ENCODE measurements around the gene MASP1. TPM values are rescaled to one million over a fixed set of nuclear protein-coding genes. Genes with fewer than 3 reads are reported as not detected.
"Not testable (repeated sequence)": the region's sequence is repeated elsewhere in the genome, so short reads cannot be mapped to it uniquely, and the experiment has no call there.

MASP1 gene
- total RNA-seq, 2 experiments from 2014 or later = not detected

DNA sequence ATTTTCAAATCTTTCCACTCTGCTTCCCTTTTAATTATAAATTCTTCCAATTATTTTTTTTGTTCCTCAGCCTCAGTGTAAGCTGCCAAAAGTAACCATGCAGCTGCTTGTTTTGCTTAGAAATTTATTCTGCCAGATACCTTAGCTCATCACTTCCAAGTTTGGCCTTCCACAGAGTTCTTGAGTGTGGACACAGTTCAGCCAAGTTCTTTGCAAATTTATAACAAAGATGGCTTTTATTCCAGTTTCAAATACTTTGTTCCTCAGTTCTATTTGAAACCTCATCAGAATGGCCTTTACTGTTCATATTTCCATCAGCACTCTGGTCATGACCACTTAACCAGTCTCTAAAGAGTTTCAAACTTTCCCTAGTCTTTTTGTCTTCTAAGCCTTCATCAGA, 83.9 kb downstream of the MASP1 start:
- TF ChIP-seq, protein P1, sequence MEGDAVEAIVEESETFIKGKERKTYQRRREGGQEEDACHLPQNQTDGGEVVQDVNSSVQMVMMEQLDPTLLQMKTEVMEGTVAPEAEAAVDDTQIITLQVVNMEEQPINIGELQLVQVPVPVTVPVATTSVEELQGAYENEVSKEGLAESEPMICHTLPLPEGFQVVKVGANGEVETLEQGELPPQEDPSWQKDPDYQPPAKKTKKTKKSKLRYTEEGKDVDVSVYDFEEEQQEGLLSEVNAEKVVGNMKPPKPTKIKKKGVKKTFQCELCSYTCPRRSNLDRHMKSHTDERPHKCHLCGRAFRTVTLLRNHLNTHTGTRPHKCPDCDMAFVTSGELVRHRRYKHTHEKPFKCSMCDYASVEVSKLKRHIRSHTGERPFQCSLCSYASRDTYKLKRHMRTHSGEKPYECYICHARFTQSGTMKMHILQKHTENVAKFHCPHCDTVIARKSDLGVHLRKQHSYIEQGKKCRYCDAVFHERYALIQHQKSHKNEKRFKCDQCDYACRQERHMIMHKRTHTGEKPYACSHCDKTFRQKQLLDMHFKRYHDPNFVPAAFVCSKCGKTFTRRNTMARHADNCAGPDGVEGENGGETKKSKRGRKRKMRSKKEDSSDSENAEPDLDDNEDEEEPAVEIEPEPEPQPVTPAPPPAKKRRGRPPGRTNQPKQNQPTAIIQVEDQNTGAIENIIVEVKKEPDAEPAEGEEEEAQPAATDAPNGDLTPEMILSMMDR (IDR thresholded peaks at IDR 0.05) = no peak
- Mint-ChIP-seq H3K9me3 (no peaks in the 10 kb centered on the region), H3K4me3 (no peak overlapping the region), H3K4me1 (ENCODE audit: low read depth) (no peaks in the 10 kb centered on the region), H3K36me3 (ENCODE audit: low read depth) (no peaks in the 10 kb centered on the region), H3K27me3 (peaks cover 7% of the 10 kb centered on the region), H3K27ac (no peak overlapping the region)
- ChIA-PET CTCF (no interaction called here), POLR2A (no interaction called here)
- ATAC-seq = no peak
- no peak for DNase-seq
- intact Hi-C loops (cut with micrococcal nuclease) = no loop called here

DNA sequence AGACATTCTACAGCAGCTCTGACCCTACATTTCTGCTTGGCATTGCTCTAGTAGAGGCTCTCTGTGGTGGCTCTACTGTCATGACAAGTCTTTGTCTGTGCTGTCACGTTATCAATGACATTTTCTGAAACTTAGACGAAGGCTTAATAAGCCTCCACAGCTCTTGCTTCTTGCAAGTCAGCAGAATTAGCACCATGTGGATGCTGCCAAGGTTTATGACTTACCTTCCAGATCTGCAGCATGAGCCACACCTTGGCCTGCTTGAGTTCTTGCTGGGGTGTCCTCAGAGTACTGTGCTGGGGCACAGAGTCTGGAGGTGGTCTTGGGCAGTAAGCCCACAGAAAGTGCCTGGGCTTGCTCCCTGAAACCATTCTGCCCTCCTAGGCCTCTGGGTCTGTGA, 84.5 kb downstream of the MASP1 start:
- intact Hi-C loops (cut with micrococcal nuclease) = no loop called here
- DNase-seq (no peak), ATAC-seq (no peak)
- Mint-ChIP-seq H3K27me3 (peaks cover 7% of the 10 kb centered on the region), H3K4me3 (no peak overlapping the region), H3K4me1 (ENCODE audit: low read depth) (no peaks in the 10 kb centered on the region), H3K36me3 (ENCODE audit: low read depth) (no peaks in the 10 kb centered on the region), H3K27ac (no peak overlapping the region), H3K9me3 (no peaks in the 10 kb centered on the region)
- ChIA-PET CTCF (interaction anchor here (1.1 kb wide), 1 partner anchor 472 kb away, joined by 3 read pairs; no protein-coding TSS in a partner anchor), POLR2A (no interaction called here)
- TF ChIP-seq, protein P1 (IDR thresholded peaks at IDR 0.05) = no peak

DNA sequence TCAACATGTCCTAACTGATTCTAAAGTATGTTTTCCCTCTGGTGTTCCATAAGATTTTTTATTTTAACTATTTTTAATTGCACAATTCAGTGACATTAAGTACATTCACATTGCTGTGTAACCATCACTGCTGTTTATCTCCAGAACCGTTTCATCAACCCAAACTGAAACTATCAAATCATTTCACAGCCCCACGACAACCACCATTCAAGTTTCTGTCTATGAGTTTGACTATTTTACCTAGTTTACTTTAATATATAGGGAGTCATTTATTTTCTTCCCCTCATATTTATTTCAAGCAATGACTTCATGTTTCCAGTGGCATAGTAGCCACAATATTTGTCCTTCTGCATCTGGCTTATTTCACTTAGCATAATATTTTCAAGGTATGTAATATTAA, 85.9 kb downstream of the MASP1 start:
- TF ChIP-seq, protein P1 (IDR thresholded peaks at IDR 0.05) = no peak
- DNase-seq (no peak), ATAC-seq (no peak)
- no peaks in the 10 kb centered on the region for H3K4me1 Mint-ChIP-seq (ENCODE audit: low read depth)
- CTCF ChIA-PET = no interaction called here
- no peaks in the 10 kb centered on the region for H3K9me3 Mint-ChIP-seq
- no peaks in the 10 kb centered on the region for H3K36me3 Mint-ChIP-seq (ENCODE audit: low read depth)
- POLR2A ChIA-PET = no interaction called here
- no peak overlapping the region for H3K27ac Mint-ChIP-seq
- no peak overlapping the region for H3K4me3 Mint-ChIP-seq
- intact Hi-C loops (cut with micrococcal nuclease) = no loop called here
- peaks cover 7% of the 10 kb centered on the region for H3K27me3 Mint-ChIP-seq

DNA sequence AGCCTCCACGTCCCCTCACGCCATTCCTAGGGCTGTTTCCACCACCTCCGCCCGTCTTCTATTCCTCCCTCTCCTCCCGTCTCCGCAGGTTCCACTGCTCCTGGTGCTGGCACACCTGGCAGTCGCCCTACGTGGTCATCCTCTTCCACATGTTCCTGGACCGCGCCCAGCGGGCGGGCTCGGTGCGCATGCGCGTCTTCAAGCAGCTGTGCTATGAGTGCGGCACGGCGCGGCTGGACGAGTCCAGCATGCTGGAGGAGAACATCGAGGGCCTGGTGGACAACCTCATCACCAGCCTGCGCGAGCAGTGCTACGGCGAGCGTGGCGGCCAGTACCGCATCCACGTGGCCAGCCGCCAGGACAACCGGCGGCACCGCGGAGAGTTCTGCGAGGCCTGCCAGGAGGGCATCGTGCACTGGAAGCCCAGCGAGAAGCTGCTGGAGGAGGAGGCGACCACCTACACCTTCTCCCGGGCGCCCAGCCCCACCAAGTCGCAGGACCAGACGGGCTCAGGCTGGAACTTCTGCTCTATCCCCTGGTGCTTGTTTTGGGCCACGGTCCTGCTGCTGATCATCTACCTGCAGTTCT, 92.0 kb downstream of the MASP1 start:
- POLR2A ChIA-PET = interaction anchor here (1.7 kb wide), 1 partner anchor 10 kb away, joined by 5 read pairs; no protein-coding TSS in a partner anchor
- H3K36me3 Mint-ChIP-seq (ENCODE audit: low read depth) = not testable (repeated sequence)

DNA sequence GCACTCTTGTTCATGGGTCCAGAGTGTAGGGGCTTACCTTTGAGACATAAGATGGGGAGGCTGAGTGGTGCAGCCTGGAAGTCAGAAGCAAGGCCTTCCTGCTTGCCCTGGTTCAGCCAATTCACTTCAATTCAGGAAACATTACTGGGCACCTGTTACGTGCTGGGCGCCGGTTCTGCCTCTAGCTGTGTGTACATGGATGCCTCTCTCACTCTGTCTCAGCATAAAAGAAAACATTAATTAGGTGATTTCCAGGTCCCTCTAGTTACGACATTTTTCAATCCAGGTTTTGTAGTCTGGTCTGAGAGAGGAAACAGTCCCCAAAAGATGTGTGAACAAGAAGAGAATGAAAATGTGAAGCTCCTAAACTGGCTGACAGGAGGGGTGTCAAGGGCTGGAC, 93.0 kb downstream of the MASP1 start:
- H3K9me3 Mint-ChIP-seq = no peaks in the 10 kb centered on the region
- TF ChIP-seq, protein P1 (IDR thresholded peaks at IDR 0.05) = no peak
- no peak overlapping the region for H3K4me3 Mint-ChIP-seq
- no peak for ATAC-seq
- CTCF ChIA-PET = no interaction called here
- DNase-seq = no peak
- intact Hi-C loops (cut with micrococcal nuclease) = no loop called here
- H3K27ac Mint-ChIP-seq = no peak overlapping the region
- H3K36me3 Mint-ChIP-seq (ENCODE audit: low read depth) = no peaks in the 10 kb centered on the region
- POLR2A ChIA-PET = no interaction called here
- no peaks in the 10 kb centered on the region for H3K4me1 Mint-ChIP-seq (ENCODE audit: low read depth)
- peaks cover 12% of the 10 kb centered on the region for H3K27me3 Mint-ChIP-seq

More for the DNA sequence above, 92.0 kb downstream of the MASP1 start:
- H3K27ac Mint-ChIP-seq; intact Hi-C loops (cut with micrococcal nuclease); H3K27me3 Mint-ChIP-seq; CTCF ChIA-PET; H3K4me1 Mint-ChIP-seq (ENCODE audit: low read depth); ATAC-seq; H3K4me3 Mint-ChIP-seq; H3K9me3 Mint-ChIP-seq; DNase-seq: not testable (repeated sequence)

DNA sequence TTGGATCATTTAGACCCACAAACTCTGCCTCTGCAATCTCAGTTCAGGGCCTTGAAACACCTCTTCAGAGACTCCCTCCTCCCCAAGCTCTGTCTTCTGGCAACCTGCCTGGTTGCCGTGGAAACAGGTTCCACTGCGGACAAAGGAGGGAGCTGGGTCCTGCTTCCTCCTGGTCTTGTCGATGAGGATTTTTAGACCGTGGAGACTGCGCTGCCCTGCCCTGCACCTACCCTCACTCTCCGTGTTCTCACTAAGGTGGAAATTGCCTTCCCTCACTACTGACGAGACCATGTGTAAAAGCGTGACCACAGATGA, 94.2 kb downstream of the MASP1 start, which contains the start of gene RTP1:
TSS of gene RTP1 (plus strand) at position 152 of the 315 bp plus-strand sequence. CDS start at position 182, 30 bp downstream.
- H3K27ac Mint-ChIP-seq = no peak within 1 kb of the TSS
- TF ChIP-seq, protein P1 (IDR thresholded peaks at IDR 0.05) = no peak
- H3K9me3 Mint-ChIP-seq = no peaks in the 10 kb centered on the region

More for the DNA sequence above, 94.2 kb downstream of the MASP1 start, which contains the start of gene RTP1:
- peaks cover 14% of the 10 kb centered on the region for H3K27me3 Mint-ChIP-seq
- intact Hi-C loops (cut with micrococcal nuclease) = no loop called here
- DNase-seq (no peak), ATAC-seq (no peak)
- ChIA-PET POLR2A (no interaction called here), CTCF (interaction anchor here (1.0 kb wide), 1 partner anchor 33 kb away, joined by 5 read pairs; no protein-coding TSS in a partner anchor)
- H3K4me3 Mint-ChIP-seq = no peak within 1 kb of the TSS
- H3K36me3 Mint-ChIP-seq (ENCODE audit: low read depth) = no peaks in the 10 kb centered on the region
- H3K4me1 Mint-ChIP-seq (ENCODE audit: low read depth) = no peaks in the 10 kb centered on the region

All from activated CD8-positive, alpha-beta T cell treated with anti-CD3 and anti-CD28 coated beads for 36 hours (primary cell).